ENCODE measurements around the gene ADCY4. TPM values are rescaled to one million over a fixed set of nuclear protein-coding genes. Genes with fewer than 3 reads are reported as not detected.
A peak's percentile ranks its signal among the peaks of the same experiment; 100 is the strongest.

Gene ADCY4
- total and polyA plus RNA-seq, 2 of the 13 experiments (the other 11 are each of a cell fraction or from before 2014, with no cell fraction given), result 0.03 TPM; not detected in 1

DNA sequence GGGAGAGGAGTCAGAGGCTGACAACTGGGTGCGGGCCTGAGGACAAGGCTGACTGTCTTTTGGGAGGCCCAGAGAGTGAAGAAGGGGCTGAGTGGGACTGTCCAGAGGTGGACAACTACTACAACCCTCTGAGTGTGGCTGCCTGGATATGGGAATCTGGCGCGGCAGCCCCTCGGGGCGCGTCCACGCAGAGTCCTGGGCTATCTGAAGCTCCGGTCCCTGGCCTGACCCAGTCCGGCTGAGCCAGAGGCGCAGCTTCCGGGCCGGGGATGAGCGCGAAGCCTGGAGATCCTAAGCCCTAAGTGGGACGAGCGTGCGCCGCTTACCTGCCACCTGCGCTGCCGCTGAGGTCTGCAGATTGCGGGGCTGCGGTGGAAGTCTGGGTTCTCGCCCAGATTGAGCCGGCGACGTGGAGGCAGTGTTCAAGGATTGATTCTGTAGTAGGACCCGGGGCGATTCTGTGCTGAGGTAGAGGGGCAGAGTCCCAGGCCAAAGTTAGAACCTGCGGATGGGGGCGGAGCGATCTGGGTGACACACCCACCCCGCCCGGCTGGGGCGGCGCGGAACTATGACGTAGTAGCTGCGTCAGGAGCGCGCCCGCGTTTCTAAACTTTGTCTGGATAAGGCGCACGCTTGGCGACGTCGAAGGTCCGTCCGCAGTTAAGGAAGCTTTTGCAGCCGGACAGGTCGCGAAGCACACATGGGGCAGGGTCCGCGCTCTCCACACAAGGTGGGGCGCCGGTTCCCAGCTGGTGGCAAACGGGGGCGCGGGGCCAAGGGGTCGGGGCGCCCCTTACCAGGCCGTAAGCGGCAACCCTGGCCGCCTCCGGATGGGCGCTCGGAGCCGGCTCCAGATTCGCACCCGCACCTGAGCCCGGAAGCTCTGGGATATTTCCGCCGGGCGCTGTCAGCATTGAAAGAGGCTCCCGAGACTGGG lies 35.3 kb downstream of the ADCY4 start, which contains the start of the genes DHRS1 and NOP9 (continued):
- TF ChIP-seq, protein P1, sequence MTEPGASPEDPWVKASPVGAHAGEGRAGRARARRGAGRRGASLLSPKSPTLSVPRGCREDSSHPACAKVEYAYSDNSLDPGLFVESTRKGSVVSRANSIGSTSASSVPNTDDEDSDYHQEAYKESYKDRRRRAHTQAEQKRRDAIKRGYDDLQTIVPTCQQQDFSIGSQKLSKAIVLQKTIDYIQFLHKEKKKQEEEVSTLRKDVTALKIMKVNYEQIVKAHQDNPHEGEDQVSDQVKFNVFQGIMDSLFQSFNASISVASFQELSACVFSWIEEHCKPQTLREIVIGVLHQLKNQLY (CRISPR knock-in tag; IDR thresholded peaks at IDR 0.05), result no peak; the same call in 1 of the 2 replicates
- TF ChIP-seq ZNF713 (CRISPR knock-in tag; IDR thresholded peaks at IDR 0.05) (no peak), ZNF335 (CRISPR knock-in tag; IDR thresholded peaks at IDR 0.05) (peak; percentile 93), KAT8 (CRISPR knock-in tag; IDR thresholded peaks at IDR 0.05) (peak; percentile 100), ZFYVE20 (CRISPR knock-in tag; IDR thresholded peaks at IDR 0.05; ENCODE audit: borderline replicate concordance, low read depth) (no peak), MAZ (IDR thresholded peaks at IDR 0.05; ENCODE audit: borderline replicate concordance, low read depth, low read length) (peak; percentile 99), MAZ (CRISPR knock-in tag; IDR thresholded peaks at IDR 0.05; ENCODE audit: low read depth) (peak; percentile 95), RXRB (CRISPR knock-in tag; IDR thresholded peaks at IDR 0.05; ENCODE audit: borderline replicate concordance) (peak; percentile 84), PHF5A (CRISPR knock-in tag; IDR thresholded peaks at IDR 0.05; ENCODE audit: low read depth, unreplicated experiment) (peak; percentile 92), ZNF605 (CRISPR knock-in tag; IDR thresholded peaks at IDR 0.05) (peak; percentile 59)
- TF ChIP-seq, protein P2, sequence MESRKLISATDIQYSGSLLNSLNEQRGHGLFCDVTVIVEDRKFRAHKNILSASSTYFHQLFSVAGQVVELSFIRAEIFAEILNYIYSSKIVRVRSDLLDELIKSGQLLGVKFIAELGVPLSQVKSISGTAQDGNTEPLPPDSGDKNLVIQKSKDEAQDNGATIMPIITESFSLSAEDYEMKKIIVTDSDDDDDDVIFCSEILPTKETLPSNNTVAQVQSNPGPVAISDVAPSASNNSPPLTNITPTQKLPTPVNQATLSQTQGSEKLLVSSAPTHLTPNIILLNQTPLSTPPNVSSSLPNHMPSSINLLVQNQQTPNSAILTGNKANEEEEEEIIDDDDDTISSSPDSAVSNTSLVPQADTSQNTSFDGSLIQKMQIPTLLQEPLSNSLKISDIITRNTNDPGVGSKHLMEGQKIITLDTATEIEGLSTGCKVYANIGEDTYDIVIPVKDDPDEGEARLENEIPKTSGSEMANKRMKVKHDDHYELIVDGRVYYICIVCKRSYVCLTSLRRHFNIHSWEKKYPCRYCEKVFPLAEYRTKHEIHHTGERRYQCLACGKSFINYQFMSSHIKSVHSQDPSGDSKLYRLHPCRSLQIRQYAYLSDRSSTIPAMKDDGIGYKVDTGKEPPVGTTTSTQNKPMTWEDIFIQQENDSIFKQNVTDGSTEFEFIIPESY (CRISPR knock-in tag; IDR thresholded peaks at IDR 0.05), result peak; percentile 64; the same call in 1 of the 2 replicates
- TF ChIP-seq, protein P3, sequence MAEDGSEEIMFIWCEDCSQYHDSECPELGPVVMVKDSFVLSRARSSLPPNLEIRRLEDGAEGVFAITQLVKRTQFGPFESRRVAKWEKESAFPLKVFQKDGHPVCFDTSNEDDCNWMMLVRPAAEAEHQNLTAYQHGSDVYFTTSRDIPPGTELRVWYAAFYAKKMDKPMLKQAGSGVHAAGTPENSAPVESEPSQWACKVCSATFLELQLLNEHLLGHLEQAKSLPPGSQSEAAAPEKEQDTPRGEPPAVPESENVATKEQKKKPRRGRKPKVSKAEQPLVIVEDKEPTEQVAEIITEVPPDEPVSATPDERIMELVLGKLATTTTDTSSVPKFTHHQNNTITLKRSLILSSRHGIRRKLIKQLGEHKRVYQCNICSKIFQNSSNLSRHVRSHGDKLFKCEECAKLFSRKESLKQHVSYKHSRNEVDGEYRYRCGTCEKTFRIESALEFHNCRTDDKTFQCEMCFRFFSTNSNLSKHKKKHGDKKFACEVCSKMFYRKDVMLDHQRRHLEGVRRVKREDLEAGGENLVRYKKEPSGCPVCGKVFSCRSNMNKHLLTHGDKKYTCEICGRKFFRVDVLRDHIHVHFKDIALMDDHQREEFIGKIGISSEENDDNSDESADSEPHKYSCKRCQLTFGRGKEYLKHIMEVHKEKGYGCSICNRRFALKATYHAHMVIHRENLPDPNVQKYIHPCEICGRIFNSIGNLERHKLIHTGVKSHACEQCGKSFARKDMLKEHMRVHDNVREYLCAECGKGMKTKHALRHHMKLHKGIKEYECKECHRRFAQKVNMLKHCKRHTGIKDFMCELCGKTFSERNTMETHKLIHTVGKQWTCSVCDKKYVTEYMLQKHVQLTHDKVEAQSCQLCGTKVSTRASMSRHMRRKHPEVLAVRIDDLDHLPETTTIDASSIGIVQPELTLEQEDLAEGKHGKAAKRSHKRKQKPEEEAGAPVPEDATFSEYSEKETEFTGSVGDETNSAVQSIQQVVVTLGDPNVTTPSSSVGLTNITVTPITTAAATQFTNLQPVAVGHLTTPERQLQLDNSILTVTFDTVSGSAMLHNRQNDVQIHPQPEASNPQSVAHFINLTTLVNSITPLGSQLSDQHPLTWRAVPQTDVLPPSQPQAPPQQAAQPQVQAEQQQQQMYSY (CRISPR knock-in tag; IDR thresholded peaks at IDR 0.05), result peak; percentile 86
- TF ChIP-seq, protein P4, sequence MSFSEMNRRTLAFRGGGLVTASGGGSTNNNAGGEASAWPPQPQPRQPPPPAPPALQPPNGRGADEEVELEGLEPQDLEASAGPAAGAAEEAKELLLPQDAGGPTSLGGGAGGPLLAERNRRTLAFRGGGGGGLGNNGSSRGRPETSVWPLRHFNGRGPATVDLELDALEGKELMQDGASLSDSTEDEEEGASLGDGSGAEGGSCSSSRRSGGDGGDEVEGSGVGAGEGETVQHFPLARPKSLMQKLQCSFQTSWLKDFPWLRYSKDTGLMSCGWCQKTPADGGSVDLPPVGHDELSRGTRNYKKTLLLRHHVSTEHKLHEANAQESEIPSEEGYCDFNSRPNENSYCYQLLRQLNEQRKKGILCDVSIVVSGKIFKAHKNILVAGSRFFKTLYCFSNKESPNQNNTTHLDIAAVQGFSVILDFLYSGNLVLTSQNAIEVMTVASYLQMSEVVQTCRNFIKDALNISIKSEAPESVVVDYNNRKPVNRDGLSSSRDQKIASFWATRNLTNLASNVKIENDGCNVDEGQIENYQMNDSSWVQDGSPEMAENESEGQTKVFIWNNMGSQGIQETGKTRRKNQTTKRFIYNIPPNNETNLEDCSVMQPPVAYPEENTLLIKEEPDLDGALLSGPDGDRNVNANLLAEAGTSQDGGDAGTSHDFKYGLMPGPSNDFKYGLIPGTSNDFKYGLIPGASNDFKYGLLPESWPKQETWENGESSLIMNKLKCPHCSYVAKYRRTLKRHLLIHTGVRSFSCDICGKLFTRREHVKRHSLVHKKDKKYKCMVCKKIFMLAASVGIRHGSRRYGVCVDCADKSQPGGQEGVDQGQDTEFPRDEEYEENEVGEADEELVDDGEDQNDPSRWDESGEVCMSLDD (CRISPR knock-in tag; IDR thresholded peaks at IDR 0.05; ENCODE audit: borderline replicate concordance), result peak; percentile 90

Data from HepG2 (cell line).